Cerebellar cortex (tissue), 1 donor: ENCODE results near the gene DISP3.

Experiments
- DNase-seq: peaks from one replicate; pipeline ENCODE4 v3.0.0-alpha.2; 2015; ENCODE audit warnings: low spot score

DISP3 gene

DNA sequence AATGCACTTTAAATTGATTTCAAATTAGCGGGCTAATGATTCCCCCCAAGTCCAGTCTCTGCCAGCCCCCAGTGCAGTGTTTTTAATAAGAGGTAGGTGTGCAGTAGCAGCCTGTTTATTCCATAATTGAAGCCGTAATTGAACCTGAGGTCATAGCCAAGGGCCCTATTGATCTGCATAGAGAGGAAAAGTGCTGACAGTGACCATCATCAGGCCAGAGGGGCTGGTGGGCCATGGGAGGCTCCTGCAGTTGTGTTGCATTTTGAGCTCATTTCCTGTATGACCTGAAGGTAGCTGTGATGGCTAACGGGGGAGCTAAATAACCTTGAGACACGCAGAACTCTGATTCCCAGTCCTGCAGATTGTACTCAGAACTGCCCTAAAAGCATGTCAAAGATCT, 67.5 kb downstream of the DISP3 start:
- DNase-seq, result no peak

DNA sequence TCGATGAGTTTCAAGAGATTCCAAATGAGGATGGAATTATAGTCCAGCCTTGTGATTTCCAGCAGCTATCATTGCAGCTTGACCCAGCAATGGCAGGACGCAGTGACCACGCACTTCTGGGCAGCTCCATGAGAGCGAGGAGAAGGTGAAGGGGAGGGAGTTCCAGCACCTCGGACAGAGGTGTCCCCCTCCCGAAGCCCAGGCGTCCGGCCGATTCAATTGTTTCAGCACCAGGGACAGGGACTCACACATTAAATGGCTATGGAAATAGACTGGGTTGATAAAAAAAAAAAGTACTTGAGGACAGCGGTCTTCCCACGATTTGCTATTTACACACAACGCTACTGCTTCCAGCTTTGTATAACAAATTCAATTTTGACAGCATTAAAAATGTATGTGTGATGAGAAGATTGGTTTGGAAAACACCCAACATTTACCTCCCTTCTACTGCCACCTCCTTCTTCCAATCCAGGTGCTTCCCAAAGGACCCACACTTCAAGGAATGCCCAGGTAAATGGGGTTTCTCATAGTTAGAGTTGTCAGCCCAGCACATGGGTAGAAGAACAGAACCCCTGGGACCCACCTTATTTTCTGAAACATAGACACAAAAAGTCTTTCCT, 71.8 kb downstream of the DISP3 start:
- DNase-seq, result peak; percentile 39

DNA sequence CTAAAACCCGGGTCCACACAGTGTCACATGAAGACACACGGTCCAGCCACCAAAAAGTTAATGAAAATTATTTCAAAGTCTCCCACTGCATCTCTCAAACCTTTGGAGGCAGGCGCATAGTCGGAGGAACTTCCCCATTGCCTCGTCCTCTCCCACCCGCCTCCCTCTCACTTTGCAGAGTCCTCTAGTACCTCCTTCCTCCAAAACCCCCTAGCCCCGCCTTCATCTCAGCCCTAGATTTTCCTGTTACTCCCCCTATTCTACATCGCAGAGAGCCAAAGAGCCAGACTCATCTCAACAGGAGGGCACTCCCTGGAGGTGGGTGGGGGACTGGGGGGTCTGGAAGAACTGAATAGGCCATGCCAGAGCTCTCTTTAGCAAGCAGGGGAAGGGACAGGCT, 79.3 kb downstream of the DISP3 start:
- DNase-seq, result no peak

DNA sequence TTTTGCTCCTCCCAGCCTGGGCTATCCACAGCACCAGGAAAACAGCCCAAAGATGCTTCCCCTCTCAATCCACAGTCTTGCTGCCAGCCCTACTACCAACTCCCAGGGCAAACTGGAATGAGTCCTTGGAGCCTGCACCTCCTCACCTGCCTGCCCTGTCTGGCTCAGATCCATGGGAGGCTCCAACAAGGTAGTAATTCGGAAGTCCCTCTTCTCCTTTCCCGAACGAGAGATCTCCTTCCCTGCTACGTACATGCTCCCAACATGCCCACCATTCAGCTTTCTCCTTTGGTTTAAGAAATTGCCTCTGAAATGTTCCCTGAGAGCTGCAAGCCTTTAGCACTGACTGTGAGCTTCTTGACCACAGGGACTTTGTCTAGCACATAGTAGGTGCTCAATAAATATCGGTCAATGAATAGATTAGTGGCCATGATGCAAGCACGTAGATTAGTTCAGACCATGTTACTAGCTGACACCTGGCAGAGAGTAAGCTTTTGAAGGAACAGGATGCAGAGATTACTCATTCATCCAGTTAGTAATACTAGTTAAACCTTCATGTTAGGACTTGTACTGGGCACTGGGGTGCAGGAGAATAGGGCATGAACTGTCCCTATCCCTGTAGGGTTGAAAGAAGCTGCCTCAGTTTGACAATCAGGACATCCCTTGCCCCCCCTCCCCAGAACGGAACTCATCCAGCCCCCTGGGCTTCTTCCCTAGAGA, 80.1 kb downstream of the DISP3 start:
- no peak for DNase-seq

DNA sequence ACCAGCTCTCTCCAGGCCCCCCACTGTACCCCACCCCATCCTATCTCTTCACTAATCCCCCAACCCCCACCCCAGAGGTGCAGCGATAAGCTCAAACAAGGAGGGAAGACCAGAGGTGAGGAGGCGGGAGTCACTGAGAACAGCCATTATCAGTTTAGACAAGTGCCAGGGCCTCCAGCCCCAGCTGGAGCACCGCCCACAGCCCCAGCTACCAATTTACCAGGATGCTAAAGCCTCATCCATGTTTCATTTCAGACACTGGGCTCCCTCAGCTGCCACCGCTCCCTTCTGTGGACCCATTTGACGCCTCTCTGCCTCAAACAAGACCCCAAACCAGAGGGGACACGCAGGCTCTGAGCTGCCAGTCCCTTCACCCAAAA, 80.6 kb downstream of the DISP3 start:
- DNase-seq, result no peak

DNA sequence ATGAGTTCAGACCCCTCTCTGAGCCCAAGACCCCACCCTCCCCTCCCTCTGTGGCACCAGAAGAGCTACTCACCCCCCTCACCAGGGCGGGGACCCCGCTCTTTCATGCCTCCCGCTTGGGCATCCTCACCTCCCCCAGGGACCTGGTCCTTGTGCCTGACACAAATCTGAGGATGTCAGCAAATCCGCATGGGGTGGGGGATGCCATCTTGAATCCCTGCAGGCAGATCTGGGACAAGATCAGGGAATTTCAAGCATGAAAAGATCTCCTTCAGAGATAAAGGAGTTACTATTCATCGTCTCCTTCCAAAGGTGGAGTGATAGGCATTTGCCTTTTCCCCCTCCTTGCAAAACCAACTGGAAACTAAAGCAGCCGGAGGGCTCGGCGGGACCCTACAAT, 81.1 kb downstream of the DISP3 start:
- DNase-seq, result no peak

DNA sequence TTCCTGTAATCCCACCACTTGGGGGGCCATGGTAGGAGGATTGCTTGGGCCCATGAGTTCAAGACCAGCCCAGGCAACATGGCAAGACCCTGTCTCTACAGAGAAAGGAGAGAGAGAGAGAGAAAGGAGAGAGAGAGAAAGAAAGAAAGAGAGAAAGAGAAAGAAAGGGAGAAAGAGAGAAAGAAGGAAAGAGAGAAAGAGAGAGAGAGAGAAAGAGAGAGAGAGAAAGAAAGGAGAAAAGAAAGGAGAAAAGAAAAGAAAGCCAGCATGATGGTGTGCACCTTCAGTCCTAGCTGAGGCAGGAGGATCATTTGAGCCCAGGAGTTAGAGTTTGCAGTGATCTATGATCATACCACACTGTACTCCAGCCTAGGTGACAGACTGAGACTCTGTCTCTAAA, 82.8 kb downstream of the DISP3 start:
- DNase-seq, result no peak

DNA sequence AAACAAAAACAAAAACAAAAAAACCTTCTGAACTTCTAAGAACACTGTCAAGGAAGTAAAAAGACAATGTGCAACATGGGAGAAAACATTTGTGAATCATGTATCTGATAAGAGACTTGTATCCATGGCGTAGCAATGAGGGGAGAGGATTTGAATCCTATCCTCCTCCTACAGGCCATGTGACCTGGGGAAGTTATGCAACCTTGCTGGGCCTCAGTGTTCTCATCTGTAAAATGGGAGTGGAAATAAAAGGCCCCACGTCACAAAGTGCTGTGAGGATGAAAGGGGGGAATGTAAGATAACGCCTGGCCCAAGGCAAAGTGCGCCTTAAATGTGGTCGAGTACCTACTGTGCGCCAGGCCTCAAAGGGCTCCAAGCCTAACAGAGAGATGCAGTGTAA, 83.7 kb downstream of the DISP3 start:
- no peak for DNase-seq

DNA sequence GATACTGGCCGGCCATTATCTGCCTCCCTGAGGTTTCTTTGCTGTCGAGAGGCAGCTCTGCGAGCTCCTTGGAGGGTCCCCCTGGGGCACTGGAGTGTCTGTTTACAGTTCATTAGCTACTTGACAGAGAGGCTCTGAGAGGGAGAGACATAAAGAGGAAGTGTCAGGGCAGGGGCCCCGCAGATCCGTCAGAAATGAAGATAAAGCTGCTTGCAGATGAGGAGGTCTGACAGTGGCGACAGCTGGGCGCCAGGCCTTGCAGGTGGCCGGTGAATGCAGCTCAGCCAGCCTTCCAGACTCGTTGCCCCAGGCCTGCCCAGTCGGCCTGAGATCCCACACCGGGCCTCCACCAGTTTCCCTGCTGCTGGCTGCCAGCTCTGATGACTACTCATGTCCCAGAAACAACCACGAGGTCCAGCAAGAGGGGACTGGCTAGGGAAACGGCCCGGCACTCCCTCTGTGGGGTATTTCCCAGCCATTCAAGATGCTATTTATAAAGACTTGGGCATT, 84.7 kb downstream of the DISP3 start:
- no peak for DNase-seq

DNA sequence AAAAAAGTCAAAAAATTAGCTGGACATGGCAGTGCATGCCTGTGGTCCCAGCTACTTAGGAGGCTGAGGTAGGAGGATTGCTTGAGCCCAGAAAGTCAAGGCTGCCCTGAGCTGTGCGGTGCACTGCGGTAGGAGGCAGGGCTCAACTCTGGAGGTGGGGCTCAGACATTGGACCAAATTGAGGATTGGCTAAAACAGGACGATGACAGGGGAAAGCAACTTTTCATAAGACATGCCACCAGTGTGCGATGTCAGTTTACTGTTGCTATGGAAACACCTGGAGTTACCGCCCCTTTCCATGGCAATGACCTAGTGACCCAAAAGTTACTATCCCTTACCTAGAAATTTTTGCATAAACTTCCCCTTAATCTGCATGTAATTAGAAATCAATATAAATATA, 85.3 kb downstream of the DISP3 start:
- DNase-seq, result no peak

DNA sequence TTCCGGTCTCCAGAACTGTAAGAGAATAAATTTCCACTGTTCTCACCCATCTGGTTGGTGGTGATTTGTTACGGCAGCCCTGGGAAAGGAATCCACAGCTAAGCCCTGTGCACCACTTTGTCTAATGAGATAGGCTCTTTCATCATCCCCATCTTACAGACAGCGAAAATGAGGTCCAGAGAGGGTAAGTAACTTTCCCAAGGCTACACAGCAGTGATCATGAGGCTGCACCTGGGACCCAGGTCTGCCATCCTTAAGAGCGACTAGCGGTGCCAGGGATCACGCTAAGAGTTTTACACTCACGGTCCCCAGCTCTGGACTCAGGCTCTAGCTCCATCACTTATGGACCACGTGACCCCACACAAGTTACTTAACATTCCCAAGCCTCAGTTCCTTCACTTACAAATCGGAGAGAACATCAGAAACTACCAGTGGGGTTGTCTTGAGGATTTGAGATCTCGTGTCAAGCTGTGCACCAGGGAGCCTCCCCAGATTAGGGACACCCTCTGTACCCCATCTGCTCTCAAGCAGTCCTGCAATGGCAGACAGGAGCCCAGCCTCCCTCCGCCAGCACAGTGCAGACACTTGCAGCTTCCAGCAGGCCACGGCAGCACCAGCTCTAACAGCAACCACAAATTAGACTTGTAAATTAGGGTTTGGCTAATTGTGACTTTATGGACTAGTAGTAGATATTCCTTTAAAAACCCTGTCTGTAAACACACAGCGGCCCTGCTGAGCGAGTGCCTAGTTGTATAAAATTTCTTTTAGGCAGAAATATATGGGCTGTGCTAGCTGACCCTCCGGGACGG, 87.3 kb downstream of the DISP3 start:
- no peak for DNase-seq

DNA sequence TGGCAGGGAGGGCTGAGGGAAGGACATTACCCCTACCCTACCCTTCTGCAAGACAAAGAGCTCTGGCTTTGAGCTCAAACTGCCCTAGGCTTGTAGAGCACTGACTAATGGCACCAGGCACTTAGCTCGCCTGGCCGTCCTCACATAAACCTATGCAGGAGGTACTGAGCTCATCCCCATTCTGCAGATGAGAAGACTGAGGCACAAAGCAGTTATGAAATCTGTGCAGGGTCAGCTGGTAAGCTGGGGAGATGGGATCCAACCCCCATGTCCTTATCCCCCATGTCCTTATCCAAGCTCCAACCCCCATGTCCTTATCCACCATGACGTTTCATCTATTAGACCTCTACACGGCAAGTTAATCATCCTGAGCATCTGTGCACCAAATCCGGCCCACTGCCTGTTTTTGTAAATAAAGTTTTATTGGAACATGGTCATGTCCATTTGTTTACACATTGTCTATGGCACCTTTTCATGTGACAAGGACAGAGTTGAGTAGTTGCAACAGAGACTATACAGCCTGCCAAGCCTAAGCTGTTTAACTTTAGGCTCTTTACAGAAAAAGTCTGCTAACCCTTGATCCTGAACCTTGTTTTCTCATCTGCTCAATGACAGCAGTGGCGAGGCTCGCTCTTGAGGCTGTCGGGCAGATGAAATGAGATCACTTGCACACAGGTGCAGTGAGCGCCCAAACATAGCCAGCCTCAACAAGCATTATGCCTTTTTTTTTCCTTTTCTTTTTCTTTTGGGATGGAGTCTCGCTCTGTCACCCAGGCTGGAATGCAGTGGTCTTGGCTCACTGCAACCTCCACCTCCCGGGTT, 88.5 kb downstream of the DISP3 start:
- no peak for DNase-seq

DNA sequence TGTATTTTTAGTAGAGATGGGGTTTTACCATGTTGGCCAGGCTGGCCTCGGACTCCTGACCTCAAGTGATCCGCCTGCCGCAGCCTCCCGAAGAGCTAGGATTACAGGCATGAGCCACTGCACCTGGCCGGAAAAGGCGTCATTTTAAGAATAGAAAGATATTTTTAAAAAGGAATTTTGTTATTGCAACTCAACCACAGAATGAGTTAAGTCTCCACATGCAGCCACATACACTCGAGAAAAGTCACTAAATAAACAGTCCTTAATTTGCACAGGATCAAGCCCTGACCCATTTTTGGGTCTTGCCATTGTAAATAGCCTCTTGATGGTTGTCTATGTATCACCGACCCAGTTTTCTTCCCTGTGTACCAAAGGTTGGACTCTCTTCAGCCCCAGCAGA, 89.7 kb downstream of the DISP3 start:
- no peak for DNase-seq

DNA sequence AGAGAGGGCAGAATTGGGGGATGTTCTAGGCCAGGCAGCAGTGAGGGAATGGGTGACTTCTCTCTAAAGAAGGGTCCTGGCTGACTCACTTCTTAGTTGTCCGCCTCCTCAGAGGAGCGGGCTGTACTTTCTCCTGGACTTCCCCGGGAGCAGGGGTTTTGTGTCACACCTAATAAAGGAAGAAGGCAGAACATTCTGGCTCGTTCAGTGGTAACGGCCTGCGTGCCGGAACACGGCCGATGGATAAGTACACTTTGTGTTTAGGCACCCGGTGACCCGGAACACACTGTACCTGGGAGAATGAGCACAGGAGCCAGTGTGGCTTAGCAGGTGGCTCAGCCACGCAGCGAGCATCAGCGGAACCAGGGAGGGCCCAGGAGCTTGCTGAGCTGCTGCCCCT, 90.6 kb downstream of the DISP3 start:
- DNase-seq, result no peak

DNA sequence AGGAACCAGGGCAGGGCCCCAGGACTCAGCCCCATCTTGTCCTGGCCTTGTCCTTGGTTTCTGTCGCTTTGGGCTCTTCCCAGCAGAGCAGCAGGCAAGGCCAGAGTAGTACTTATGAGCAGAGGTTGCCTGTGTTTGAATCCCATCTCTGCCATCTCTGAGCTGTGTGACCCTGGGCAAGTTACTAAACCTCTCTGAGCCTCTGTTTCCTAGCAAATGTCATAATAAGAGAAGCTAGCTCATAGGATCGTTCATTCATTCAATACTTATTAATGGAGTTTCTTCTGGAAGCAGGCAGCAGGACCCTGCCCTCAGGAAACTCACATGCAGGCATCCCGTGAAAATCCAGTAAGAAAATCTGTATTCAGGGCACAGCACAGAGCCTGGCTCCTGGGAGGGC, 91.0 kb downstream of the DISP3 start:
- DNase-seq, result no peak

DNA sequence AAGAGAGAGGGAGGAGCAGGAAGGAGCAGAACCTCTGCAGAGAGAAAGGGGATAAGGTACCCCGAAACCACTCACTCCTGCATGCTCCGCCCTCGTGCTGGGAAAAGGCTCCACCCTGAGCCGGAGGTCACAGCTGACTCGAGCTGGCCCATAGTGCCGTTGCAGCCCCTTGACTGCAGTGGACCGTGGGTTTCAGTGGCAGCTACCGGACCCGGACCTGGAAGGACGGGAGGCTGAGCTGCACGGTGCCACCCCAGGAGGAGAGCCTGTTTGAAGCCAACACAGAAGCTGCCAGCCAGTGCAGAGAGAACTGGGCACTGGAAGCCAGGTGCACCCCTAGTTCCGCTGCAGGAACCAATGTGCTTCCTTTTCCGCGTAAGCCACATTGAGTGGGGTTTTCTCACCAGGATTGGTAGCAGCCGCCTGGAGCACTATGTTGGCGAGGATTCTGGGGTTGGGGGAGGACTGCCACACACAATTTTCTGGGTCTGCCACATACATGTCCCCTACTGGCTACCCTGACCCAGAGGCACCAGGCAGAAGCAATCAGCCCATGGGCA, 91.9 kb downstream of the DISP3 start:
- no peak for DNase-seq

DNA sequence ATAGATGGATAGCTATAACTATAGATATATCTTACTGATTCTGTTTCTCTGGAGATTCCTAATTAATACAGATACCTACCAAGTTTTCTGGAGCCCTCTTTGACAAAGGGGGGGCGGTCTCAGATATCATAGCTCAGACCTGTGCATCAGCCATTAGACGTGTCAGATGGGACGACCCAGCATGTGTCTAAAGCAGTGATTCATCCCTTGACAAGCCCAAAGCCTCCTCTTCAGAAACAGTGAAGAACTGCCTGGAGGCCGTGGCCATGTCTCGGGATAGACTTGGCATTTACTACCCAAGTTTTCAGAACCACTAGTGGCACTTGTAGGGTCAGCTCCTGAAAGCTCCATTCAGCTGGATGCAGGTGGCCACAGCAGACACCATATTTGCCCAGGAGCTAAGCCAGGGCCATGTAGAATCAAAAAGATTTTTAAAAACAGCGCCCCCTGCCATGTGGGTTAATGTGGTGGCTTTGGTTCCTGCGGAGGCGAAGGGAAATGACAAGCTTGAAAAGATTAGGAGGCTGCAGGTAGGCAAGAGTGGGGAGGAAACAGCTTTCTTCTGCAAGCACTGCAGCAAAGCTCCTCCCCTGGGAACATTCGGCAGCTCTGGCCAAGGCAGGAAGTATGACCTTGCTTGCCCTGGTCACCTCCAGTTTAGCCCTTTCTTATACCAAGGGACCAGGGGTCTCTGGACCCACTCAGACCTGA, 93.1 kb downstream of the DISP3 start:
- DNase-seq, result peak; percentile 3

DNA sequence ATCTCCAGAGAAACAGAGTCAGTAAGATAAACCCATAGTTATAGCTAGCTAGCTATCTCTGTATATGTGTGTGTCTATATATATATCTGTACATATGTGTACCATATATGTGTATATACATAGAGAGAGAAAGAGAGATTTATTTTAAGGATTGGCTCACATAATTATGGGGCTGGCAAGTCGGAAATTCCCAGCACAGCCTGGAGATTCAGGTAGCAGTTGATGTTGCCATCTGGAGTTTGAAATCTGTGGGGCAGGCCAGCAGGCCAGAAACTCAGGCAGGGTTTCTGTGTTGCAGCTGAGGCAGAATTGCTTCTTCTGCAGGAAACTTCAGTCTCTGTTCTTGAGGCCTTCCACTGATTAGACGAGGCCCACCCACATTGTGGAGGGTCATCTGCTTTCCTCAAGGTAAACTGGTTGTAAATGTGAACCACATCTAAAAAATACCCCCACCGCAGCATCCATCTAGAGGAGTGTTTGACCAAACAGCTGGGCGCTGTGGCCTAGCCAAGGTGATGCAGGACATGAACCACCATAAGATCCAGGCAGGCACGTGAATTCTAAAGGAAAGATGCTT, 94.2 kb downstream of the DISP3 start:
- no peak for DNase-seq

DNA sequence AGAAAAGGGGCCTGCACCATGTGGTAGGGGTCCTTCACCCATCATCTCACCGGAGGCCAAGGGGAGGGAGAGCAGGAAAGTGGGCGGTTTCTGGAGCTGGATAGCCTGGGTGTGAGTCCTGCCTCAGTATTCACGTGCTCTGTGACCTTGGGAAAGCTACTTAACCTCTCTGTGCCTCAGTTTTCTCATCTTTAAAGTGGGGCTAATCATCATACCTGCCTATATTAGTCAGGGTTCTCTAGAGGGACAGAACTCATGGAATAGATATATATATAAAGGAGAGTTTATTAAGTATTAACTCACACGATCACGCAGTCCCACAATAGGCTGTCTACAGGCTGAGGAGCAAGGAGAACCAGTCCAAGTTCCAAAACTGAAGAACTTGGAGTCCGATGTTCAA, 96.6 kb downstream of the DISP3 start:
- DNase-seq, result no peak

DNA sequence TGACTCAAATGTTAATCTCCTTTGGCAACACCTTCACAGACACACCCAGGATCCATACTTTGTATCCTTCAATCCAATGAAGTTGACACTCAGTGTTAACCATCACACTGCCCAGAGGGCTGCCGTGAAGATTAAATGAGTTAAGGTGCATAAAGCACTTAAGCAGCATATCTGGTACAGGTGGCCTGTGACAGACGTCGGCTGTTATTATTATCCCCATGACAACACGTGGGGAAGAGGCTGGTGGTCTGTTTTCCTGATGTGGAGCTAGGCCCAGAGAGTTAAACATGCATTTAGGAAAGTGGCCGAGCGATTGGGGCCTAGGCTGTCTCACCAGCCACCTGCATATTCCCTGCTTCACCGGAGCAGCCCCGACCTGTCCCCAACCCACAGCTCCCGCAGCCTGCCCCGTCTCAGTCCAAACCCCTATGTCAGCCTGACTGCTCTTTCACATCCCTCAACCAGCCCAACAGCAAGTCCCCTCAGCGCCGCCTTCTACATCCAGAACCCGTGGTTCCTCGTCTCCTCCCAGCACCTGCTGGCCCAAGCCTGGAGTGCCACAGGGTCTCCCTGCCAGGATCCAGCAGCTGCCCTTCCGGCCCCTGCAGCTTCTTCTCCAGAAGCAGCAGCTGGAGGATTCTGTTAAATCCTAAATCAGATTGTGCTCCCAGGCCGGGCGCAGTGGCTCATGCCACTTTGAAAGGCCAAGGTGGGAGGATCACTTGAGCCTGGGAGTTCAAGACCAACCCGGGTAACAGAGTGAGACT, 97.3 kb downstream of the DISP3 start:
- no peak for DNase-seq
